GM23338 (cell line): ENCODE data around the gene APOBEC4. TPM values are rescaled to one million over a fixed set of nuclear protein-coding genes. Genes with fewer than 3 reads are reported as not detected.

ENCODE experiments used
- ATAC-seq: fragments of 200-7000 bp; cut with Tn5 transposase; 3 replicates; pipeline ENCODE4 v1.9.1; 2020
- DNase-seq: peaks from one replicate; pipeline ENCODE4 v3.0.0-alpha.2; 2015; ENCODE audit warnings: low spot score
- H2AFZ ChIP-seq: fragments of 200-600 bp; sonication (generic); 2 replicates; pipeline ENCODE4 v1.8.0; 2016; ENCODE audit warnings: antibody characterized with exemption, mild to moderate bottlenecking, moderate library complexity
- H3F3A ChIP-seq: fragments of 200-600 bp; sonication (generic); replicated peaks from 2 replicates; pipeline ENCODE4 v1.8.0; 2017; ENCODE audit warnings: antibody characterized with exemption, mixed run types, low read depth
- H3K27ac ChIP-seq: fragments of 200-600 bp; sonication (generic); 2 replicates; pipeline ENCODE4 v1.6.1; 2016; ENCODE audit warnings: low read depth
- H3K27me3 ChIP-seq: fragments of 200-600 bp; sonication (generic); 2 replicates; pipeline ENCODE4 v1.8.0; 2016; ENCODE audit warnings: mild to moderate bottlenecking, mixed run types, moderate library complexity; ENCODE audit not compliant: insufficient read depth
- H3K36me3 ChIP-seq: fragments of 200-600 bp; sonication (generic); 2 replicates; pipeline ENCODE4 v1.8.0; 2016; ENCODE audit warnings: mild to moderate bottlenecking; ENCODE audit not compliant: insufficient read depth
- H3K4me1 ChIP-seq: fragments of 200-600 bp; sonication (generic); 2 replicates; pipeline ENCODE4 v1.8.0; 2016; ENCODE audit warnings: mild to moderate bottlenecking, moderate library complexity; ENCODE audit not compliant: insufficient read depth
- H3K4me2 ChIP-seq: fragments of 200-600 bp; sonication (generic); 2 replicates; pipeline ENCODE4 v1.7.1; 2017; ENCODE audit warnings: mixed run types
- H3K4me3 ChIP-seq: fragments of 200-600 bp; sonication (generic); 2 replicates; pipeline ENCODE4 v1.6.1; 2016; ENCODE audit warnings: mixed run types
- H3K79me2 ChIP-seq: fragments of 200-600 bp; sonication (generic); replicated peaks from 2 replicates; pipeline ENCODE4 v1.8.0; 2017; ENCODE audit warnings: mild to moderate bottlenecking; ENCODE audit not compliant: insufficient read depth
- H3K9me2 ChIP-seq: fragments of 200-600 bp; sonication (generic); 2 replicates; pipeline ENCODE4 v1.8.0; 2017; ENCODE audit not compliant: insufficient read depth
- H4K20me1 ChIP-seq: fragments of 200-600 bp; sonication (generic); replicated peaks from 2 replicates; pipeline ENCODE4 v1.8.0; 2017; ENCODE audit warnings: mild to moderate bottlenecking; ENCODE audit not compliant: insufficient read depth
- H3K27ac Mint-ChIP-seq: 2 replicates; pipeline ENCODE4 v1.8.0; 2020; ENCODE audit warnings: inconsistent platforms, mild to moderate bottlenecking, moderate library complexity, mixed read lengths
- H3K27me3 Mint-ChIP-seq: 3 replicates; pipeline ENCODE4 v1.8.0; 2022; ENCODE audit warnings: low read depth, mild to moderate bottlenecking, moderate library complexity, mixed read lengths, inconsistent platforms; ENCODE audit not compliant: insufficient read depth, poor library complexity
- H3K36me3 Mint-ChIP-seq: 3 replicates; pipeline ENCODE4 v1.8.0; 2021; ENCODE audit warnings: low read depth, mild to moderate bottlenecking, inconsistent platforms, moderate library complexity, mixed read lengths
- H3K4me1 Mint-ChIP-seq: 3 replicates; pipeline ENCODE4 v1.8.0; 2020; ENCODE audit warnings: mild to moderate bottlenecking, inconsistent platforms, mixed read lengths
- H3K4me3 Mint-ChIP-seq: 3 replicates; pipeline ENCODE4 v1.8.0; 2021; ENCODE audit warnings: moderate library complexity, mild to moderate bottlenecking, inconsistent platforms, mixed read lengths
- H3K9me3 Mint-ChIP-seq: 3 replicates; pipeline ENCODE4 v1.8.0; 2020; ENCODE audit warnings: moderate library complexity, mild to moderate bottlenecking, inconsistent platforms, mixed read lengths
- CREB1 ChIP-seq: fragments of 250-450 bp; sonication (Bioruptor Pico); IDR thresholded peaks from 2 replicates; pipeline ENCODE4 v1.5.0; 2020; ENCODE audit warnings: low read depth, mild to moderate bottlenecking, moderate library complexity
- CTCF ChIP-seq, 2 experiments: fragments of 200-600 bp in 1 of 2; sonication (generic) in 1 of 2; conservative IDR thresholded peaks; 2 replicates each; pipeline versions ENCODE4 v1.5.1 to v1.6.1; 2016 to 2017; ENCODE audit warnings: antibody characterized with exemption in 2 of 2, low read depth in 2 of 2, mild to moderate bottlenecking in 2 of 2, moderate library complexity in 1 of 2
- ETS1 ChIP-seq: IDR thresholded peaks from 2 replicates; pipeline ENCODE4 v1.6.1; 2016; ENCODE audit warnings: antibody characterized with exemption
- EZH2phosphoT487 ChIP-seq: fragments of 200-600 bp; sonication (generic); IDR thresholded peaks from one replicate; pipeline ENCODE4 v1.8.1; 2018; ENCODE audit warnings: antibody characterized with exemption; ENCODE audit not compliant: unreplicated experiment
- JUNB ChIP-seq: IDR thresholded peaks from one replicate; pipeline ENCODE4 v1.6.1; 2016; ENCODE audit warnings: antibody characterized with exemption; ENCODE audit not compliant: unreplicated experiment
- REST ChIP-seq: IDR thresholded peaks from one replicate; pipeline ENCODE4 v1.6.1; 2018; ENCODE audit warnings: antibody characterized with exemption; ENCODE audit not compliant: unreplicated experiment
- STAT1 ChIP-seq: IDR thresholded peaks from one replicate; pipeline ENCODE4 v1.6.1; 2016; ENCODE audit warnings: antibody characterized with exemption; ENCODE audit not compliant: unreplicated experiment
- polyA plus RNA-seq: library from polyadenylated mRNA; unstranded; fragments of >200 nt; fragmentation: Nextera tagmentation; extraction: Ambion mirVana; gene quantifications from 2 replicates; pipeline ENCODE4 v1.2.1, GENCODE V29; 2016
- total RNA-seq: library from RNA; depleted of rRNA; stranded (reverse); fragments of >200 nt; shearing (Covaris generic); gene quantifications from 2 replicates; pipeline ENCODE4 v1.2.3, GENCODE V29; 2014

APOBEC4 gene
- total and polyA plus RNA-seq, 2 experiments from 2014 or later: 0.10 TPM; not detected in 1

GRCh38 chr1:183673605-183674323 is 20.6 kb upstream of the APOBEC4 start:
- Histone ChIP-seq H3F3A (no peaks in the 10 kb centered on the region), H3K79me2 (no peaks in the 10 kb centered on the region), H4K20me1 (no peaks in the 10 kb centered on the region), H3K36me3 (no peaks in the 10 kb centered on the region), H3K27ac (no peak overlapping the region), H2AFZ (no peak overlapping the region), H3K27me3 (no peaks in the 10 kb centered on the region), H3K4me2 (no peak overlapping the region), H3K4me1 (peaks cover 2% of the 10 kb centered on the region; the same call in 1 of the 2 replicates), H3K4me3 (no peak overlapping the region), H3K9me2 (no peaks in the 10 kb centered on the region)
- no peaks in the 10 kb centered on the region for H3K36me3 Mint-ChIP-seq
- peaks cover 10% of the 10 kb centered on the region for H3K9me3 Mint-ChIP-seq
- H3K27me3 Mint-ChIP-seq: peaks cover 1% of the 10 kb centered on the region
- DNase-seq (peak; percentile 44), ATAC-seq (no peak)
- no peak overlapping the region for H3K4me3 Mint-ChIP-seq
- H3K27ac Mint-ChIP-seq: no peak overlapping the region
- H3K4me1 Mint-ChIP-seq: no peaks in the 10 kb centered on the region
- TF ChIP-seq STAT1 (no peak), REST (no peak), EZH2phosphoT487 (no peak), JUNB (no peak), CREB1 (no peak)

GRCh38 chr1:183670169-183670568 is 17.1 kb upstream of the APOBEC4 start:
- no peaks in the 10 kb centered on the region for H3K9me2 ChIP-seq
- peaks cover 2% of the 10 kb centered on the region; the same call in 1 of the 2 replicates for H3K4me1 ChIP-seq
- DNase-seq (no peak), ATAC-seq (no peak)
- H3K4me3 ChIP-seq: no peak overlapping the region
- Mint-ChIP-seq H3K4me3 (no peak overlapping the region), H3K36me3 (no peaks in the 10 kb centered on the region), H3K9me3 (peaks cover 10% of the 10 kb centered on the region), H3K4me1 (no peaks in the 10 kb centered on the region), H3K27ac (no peak overlapping the region), H3K27me3 (peaks cover 1% of the 10 kb centered on the region)
- no peaks in the 10 kb centered on the region for H3K27me3 ChIP-seq
- TF ChIP-seq EZH2phosphoT487 (no peak), ETS1 (no peak), CTCF (conservative IDR thresholded peaks at IDR 0.05; ENCODE audit: low read depth in 2 of 2) (peak in 1 of 2 experiments; percentile 27; a peak in 2 of 4 replicates)
- H3K4me2 ChIP-seq: no peak overlapping the region
- no peak overlapping the region for H3K27ac ChIP-seq
- no peaks in the 10 kb centered on the region for H3F3A ChIP-seq
- H2AFZ ChIP-seq: no peak overlapping the region
- no peaks in the 10 kb centered on the region for H4K20me1 ChIP-seq
- H3K36me3 ChIP-seq: no peaks in the 10 kb centered on the region
- H3K79me2 ChIP-seq: no peaks in the 10 kb centered on the region
